ENCODE measurements around the gene FOSL1. TPM values are rescaled to one million over a fixed set of nuclear protein-coding genes. Genes with fewer than 3 reads are reported as not detected.

Gene FOSL1
- total and polyA plus RNA-seq, 2 donors (not counting 3 experiments of a cell fraction or from before 2014, with no cell fraction given) = 18.1 to 53.8 TPM

DNA sequence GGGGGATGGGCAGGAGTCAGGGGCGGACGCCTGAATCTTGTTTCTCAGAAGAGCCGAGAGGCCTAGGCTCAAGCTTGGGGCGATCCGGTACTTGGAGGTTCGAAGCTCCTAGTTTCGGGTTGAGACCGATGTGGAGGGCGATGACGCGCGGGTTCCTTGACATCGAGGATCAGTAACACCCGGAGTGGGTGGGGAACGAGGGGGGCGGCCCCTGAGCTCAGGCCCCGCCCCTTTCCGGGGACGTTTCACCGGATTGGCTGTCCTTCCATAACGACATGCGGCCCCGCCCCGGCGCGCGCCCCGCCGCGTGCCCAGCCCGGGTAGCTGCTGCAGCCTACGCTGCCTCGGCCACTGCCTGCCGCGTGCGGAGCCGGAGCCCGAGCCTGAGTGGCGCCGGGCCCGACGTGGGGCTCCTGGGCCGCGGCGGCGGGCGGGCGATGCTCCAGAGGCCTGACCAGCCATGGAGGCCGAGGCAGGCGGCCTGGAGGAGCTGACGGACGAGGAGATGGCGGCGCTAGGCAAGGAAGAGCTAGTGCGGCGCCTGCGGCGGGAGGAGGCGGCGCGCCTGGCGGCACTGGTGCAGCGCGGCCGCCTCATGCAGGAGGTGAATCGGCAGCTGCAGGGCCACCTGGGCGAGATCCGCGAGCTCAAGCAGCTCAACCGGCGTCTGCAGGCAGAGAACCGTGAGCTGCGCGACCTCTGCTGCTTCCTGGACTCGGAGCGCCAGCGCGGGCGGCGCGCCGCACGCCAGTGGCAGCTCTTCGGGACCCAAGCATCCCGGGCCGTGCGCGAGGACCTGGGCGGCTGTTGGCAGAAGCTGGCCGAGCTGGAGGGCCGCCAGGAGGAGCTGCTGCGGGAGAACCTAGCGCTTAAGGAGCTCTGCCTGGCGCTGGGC is 9.6 kb downstream of the FOSL1 start, which contains the start of gene CCDC85B:
TSS of gene CCDC85B (plus strand) at position 350 of the 895 bp plus-strand sequence. CDS start at position 461, 111 bp downstream.
- peak; percentile 96 for DNase-seq (ENCODE audit: low read depth, low spot score)
- H3K4me2 ChIP-seq (ENCODE audit: insufficient read depth, low read length) = peak within 1 kb of the TSS; percentile 88
- H3K9ac ChIP-seq (replicated peaks; ENCODE audit: extremely low read depth, insufficient read depth, low read length) = peak within 1 kb of the TSS; percentile 98
- no peak within 1 kb of the TSS for H2AFZ ChIP-seq (ENCODE audit: low read depth, low read length)
- no peaks in the 10 kb centered on the region for H3K9me3 ChIP-seq (replicated peaks; ENCODE audit: control insufficient read depth, insufficient read depth, low read length)
- H3K9me1 ChIP-seq (replicated peaks; ENCODE audit: control insufficient read depth, extremely low read depth, insufficient read depth, low read length) = no peaks in the 10 kb centered on the region
- ChIA-PET POLR2A (interaction anchor here (0.5 to 6.7 kb wide), 11 partner anchors 10 to 1051 kb away, joined by 3 to 67 read pairs (median 4); partner anchors contain the start of genes BANF1, C11orf68, CFL1 and EIF1AD), CTCF (interaction anchor here (0.7 to 6.7 kb wide), 18 partner anchors 9 to 178 kb away, joined by 3 to 75 read pairs (median 5); partner anchors contain the start of genes AP5B1, C11orf68, CFL1 and FOSL1)
- peak within 1 kb of the TSS; percentile 99 for H3K27ac ChIP-seq (ENCODE audit: insufficient read depth, low read depth, low read length)
- FAIRE-seq = peak; percentile 81
- dilution Hi-C loops (cut with MboI; ENCODE audit: extremely low pct_ligation_motif_present, low sequenced_read_pairs) (no loop called here), intact Hi-C loops (cut with micrococcal nuclease) (loop anchor here (1.0 kb wide), 2 partner anchors 9 to 71 kb away; partner anchors contain the start of gene SART1)
- no TSS peak for BruUV-seq (replicated peaks)
- peaks cover 56% of the 10 kb centered on the region for H3K79me2 ChIP-seq (ENCODE audit: control insufficient read depth, insufficient read depth, low read length)
- H3K4me1 ChIP-seq (ENCODE audit: control insufficient read depth, extremely low read depth, insufficient read depth, low read length) = peaks cover 60% of the 10 kb centered on the region
- peaks cover 4 to 6% of the 10 kb centered on the region in 2 experiments for H3K36me3 ChIP-seq (ENCODE audit: control insufficient read depth in 2 of 2, extremely low read depth in 1 of 2, insufficient read depth in 2 of 2, low read length in 2 of 2)
- no peaks in the 10 kb centered on the region for H4K20me1 ChIP-seq (replicated peaks; ENCODE audit: control insufficient read depth, extremely low read depth, insufficient read depth, low read length)
- TF ChIP-seq MYC (IDR thresholded peaks at IDR 0.05; ENCODE audit: low read depth, low read length) = peak; percentile 38
- peak; percentile 99 for TF ChIP-seq POLR2AphosphoS5 (IDR thresholded peaks at IDR 0.05; ENCODE audit: insufficient read depth, low read depth, low read length)
- TF ChIP-seq GATA2 (IDR thresholded peaks at IDR 0.05; ENCODE audit: insufficient read depth, insufficient read length, low read depth, low read length) = no peak
- peak; percentile 96 for TF ChIP-seq POLR2A (IDR thresholded peaks at IDR 0.05; ENCODE audit: low read depth, low read length)
- TF ChIP-seq, protein P1, sequence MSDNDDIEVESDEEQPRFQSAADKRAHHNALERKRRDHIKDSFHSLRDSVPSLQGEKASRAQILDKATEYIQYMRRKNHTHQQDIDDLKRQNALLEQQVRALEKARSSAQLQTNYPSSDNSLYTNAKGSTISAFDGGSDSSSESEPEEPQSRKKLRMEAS (IDR thresholded peaks at IDR 0.05; ENCODE audit: insufficient read depth, insufficient read length) = peak; percentile 15
- TF ChIP-seq FOS (IDR thresholded peaks at IDR 0.05; ENCODE audit: borderline replicate concordance, insufficient read depth, low read length) = no peak
- TF ChIP-seq EZH2 (IDR thresholded peaks at IDR 0.05; ENCODE audit: borderline replicate concordance, low read depth, low read length, severe bottlenecking) = no peak
- TF ChIP-seq, protein P2, sequence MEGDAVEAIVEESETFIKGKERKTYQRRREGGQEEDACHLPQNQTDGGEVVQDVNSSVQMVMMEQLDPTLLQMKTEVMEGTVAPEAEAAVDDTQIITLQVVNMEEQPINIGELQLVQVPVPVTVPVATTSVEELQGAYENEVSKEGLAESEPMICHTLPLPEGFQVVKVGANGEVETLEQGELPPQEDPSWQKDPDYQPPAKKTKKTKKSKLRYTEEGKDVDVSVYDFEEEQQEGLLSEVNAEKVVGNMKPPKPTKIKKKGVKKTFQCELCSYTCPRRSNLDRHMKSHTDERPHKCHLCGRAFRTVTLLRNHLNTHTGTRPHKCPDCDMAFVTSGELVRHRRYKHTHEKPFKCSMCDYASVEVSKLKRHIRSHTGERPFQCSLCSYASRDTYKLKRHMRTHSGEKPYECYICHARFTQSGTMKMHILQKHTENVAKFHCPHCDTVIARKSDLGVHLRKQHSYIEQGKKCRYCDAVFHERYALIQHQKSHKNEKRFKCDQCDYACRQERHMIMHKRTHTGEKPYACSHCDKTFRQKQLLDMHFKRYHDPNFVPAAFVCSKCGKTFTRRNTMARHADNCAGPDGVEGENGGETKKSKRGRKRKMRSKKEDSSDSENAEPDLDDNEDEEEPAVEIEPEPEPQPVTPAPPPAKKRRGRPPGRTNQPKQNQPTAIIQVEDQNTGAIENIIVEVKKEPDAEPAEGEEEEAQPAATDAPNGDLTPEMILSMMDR (IDR thresholded peaks at IDR 0.05; ENCODE audit: extremely low read depth in 1 of 2, insufficient read depth in 1 of 2, low read depth in 1 of 2, low read length in 2 of 2) = peak in 1 of 2 donors; percentile 11
- no peak for TF ChIP-seq JUN (IDR thresholded peaks at IDR 0.05; ENCODE audit: borderline replicate concordance, insufficient read depth, insufficient read length, low read depth)
- H3K4me3 ChIP-seq (replicated peaks in 1 of 3; ENCODE audit: insufficient read depth in 1 of 3, low read depth in 1 of 3, low read length in 3 of 3) = peak within 1 kb of the TSS; percentile 56 to 92 (median 78)
- no peaks in the 10 kb centered on the region for H3K27me3 ChIP-seq (ENCODE audit: control insufficient read depth in 2 of 2, insufficient read depth in 2 of 2, low read length in 2 of 2)

Measured in endothelial cell of umbilical vein (primary cell).